GM10248 (cell line): Measurements from ENCODE around the gene ARHGEF10L.

ENCODE experiments used
- CTCF ChIA-PET: fragments of 300-600 bp; sonication (Branson Sonifier 250); formaldehyde crosslinking; extraction: SDS; loops from one replicate; lab custom pipeline; 2021; ENCODE audit warnings: antibody characterized with exemption; lab: Yijun Ruan, JAX
- POLR2A ChIA-PET: fragments of 350-650 bp; sonication (Branson Sonifier 250); formaldehyde crosslinking; extraction: SDS; loops from one replicate; lab custom pipeline; 2020; ENCODE audit warnings: antibody characterized with exemption; lab: Yijun Ruan, JAX
- DNase-seq: peaks from one replicate; pipeline ENCODE4 v3.0.0; 2012; ENCODE audit errors: extremely low spot score
- TF ChIP-seq, protein P1 (sequence below): IDR thresholded peaks from 2 replicates; pipeline ENCODE4 v1.5.1; 2012; ENCODE audit warnings: mild to moderate bottlenecking, low read depth; ENCODE audit errors: extremely low read depth, missing control alignments, control extremely low read depth

Gene ARHGEF10L

DNA sequence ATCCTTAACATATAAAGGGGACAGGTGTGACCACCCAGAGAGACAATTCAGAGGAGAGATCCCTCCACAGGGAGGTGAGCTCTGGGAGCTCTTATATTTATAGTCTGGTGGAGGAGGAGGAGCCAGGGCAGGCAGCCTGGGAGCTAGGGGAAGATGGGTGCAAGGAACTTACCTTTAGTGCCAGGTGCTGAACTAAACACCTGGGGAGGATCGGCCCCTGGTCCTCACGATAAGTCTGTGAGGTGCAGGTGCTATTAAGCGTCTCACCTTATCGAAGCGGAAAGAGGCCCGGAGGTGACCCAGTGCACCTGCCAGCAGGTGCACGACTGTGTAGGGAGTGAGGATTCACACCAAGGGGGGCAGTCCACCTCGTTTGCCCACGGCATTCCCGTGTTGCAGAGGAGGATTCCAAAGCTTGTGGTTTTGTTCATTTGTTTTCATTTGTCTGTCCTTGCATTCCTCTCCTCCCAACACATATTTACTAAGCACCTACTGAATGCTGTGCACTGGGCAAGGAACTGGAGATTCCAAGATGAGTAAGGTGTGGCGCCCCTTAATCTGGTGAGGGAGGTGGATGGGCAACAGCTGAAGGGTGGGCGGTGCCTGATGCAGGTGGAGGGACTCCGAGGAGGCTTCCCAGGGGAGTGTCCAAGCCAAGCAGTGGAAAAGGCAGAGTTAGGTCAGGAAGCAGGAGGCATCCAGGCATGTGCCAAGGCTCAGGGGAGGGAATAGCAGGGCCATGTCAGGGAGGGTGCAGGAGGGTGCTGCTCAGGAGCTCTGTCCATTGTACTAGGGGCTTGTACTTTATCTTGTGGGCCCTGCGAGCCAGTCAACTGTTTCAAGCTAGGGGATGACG is 11.5 kb downstream of the ARHGEF10L start:
- CTCF ChIA-PET: interaction anchor here (1.6 kb wide), 2 partner anchors 11 to 15 kb away, joined by 3 to 4 read pairs; no protein-coding TSS in a partner anchor
- POLR2A ChIA-PET: no interaction called here
- TF ChIP-seq, protein P1, sequence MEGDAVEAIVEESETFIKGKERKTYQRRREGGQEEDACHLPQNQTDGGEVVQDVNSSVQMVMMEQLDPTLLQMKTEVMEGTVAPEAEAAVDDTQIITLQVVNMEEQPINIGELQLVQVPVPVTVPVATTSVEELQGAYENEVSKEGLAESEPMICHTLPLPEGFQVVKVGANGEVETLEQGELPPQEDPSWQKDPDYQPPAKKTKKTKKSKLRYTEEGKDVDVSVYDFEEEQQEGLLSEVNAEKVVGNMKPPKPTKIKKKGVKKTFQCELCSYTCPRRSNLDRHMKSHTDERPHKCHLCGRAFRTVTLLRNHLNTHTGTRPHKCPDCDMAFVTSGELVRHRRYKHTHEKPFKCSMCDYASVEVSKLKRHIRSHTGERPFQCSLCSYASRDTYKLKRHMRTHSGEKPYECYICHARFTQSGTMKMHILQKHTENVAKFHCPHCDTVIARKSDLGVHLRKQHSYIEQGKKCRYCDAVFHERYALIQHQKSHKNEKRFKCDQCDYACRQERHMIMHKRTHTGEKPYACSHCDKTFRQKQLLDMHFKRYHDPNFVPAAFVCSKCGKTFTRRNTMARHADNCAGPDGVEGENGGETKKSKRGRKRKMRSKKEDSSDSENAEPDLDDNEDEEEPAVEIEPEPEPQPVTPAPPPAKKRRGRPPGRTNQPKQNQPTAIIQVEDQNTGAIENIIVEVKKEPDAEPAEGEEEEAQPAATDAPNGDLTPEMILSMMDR: no peak
- no peak for DNase-seq

DNA sequence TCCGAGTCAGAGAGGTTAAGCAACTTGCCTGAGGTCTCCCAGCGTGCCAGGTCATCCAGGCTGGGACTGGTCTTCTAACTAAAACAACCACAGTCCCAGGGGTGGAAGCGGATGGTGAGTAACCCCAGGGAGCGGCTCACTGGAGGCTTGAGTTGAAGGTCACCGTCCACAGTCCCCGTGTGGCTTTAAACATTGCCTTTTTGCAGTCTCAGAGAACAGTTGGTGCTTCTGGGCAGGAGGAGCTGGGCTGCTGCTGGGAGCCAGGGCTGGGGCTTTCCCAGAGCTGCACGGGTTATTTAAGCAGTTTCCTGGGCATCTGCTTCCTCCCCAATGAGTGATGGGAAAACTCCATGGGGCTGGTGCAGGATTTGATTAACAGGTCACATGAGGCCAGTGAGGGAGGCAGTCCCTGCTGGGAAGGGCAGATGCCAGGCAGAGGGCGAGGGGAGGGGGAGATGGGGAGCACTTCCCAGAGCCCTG is 12.3 kb downstream of the ARHGEF10L start:
- DNase-seq: no peak
- POLR2A ChIA-PET: no interaction called here

DNA sequence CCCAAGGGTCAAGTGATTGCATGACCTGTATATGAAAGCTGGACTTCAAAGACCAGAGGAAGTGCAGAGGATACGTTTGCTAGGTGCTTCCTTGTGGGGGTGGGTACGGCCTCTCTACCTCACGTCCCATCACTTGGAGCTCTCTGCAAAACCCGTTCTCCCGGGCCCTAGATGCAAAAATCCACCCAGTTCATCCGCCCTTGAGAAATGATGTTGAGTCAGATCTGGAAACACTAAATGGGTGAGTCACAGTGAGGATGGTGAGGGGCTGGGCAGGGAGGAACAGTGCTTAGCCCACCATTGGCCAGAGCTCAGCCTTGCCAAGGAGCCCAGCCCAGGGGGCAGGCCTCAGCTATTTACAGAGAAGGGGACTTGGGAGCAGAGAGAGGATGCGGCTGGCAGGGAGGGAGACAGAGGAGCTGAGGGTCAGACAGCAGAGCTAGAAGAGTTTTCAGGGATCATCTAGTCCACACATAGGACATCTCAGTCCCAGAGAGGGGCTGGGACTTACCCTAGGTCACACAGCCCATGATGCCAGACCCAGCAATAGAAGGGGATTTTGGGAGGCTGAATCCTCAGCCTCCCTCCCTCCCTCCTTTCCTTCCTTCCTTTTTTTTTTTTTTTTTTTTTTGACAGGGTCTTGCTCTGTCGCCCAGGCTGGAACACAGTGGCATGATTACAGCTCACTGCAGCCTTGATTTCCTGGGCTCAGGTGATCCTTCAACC is 14.6 kb downstream of the ARHGEF10L start:
- POLR2A ChIA-PET: no interaction called here

More for the DNA sequence above, 12.3 kb downstream of the ARHGEF10L start:
- TF ChIP-seq, protein P1: no peak
- CTCF ChIA-PET: interaction anchor here (1.0 kb wide), 1 partner anchor 10 kb away, joined by 3 read pairs; no protein-coding TSS in a partner anchor

DNA sequence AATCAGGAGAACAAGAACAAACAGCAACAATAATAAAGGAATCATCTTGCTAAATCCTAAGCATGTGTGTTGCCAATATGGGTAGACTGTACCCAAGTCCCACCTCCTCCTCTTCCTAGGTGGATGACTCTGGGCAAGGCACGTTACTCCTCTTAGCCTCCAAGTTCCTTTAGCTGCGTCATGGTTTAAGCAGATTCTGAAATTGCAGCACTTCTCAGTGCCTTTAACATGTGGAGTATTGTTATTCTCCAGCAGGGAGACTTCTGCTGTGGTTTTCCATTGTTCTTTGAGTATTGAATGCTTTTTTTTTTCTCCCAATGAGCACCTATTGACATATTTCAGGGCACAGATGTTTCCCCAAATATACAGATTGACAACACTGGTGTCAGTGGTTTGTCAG is 15.5 kb downstream of the ARHGEF10L start:
- ChIA-PET CTCF (interaction anchor here (1.2 kb wide), 1 partner anchor 53 kb away, joined by 3 read pairs; no protein-coding TSS in a partner anchor), POLR2A (no interaction called here)
- TF ChIP-seq, protein P1: no peak
- DNase-seq: no peak

More for the DNA sequence above, 14.6 kb downstream of the ARHGEF10L start:
- DNase-seq: no peak
- CTCF ChIA-PET: interaction anchor here (2.1 kb wide), 1 partner anchor 53 kb away, joined by 7 read pairs; no protein-coding TSS in a partner anchor
- TF ChIP-seq, protein P1: no peak

DNA sequence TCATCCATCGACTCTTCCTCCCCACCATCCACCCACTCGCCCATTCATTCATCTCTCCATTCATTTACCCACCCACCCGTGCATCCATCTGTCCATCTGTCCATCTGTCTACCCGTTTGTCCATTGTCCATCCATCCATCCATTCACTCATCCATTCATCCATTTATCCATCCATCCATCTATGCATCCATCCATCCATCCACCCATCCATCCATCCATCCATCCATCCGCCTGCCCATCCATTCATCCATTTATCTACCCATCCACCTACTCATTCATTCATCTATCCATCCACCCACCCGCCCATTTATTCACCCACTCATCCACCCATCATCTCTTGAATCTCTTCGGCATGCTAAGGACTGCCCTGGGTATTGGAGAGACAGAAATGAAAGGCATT is 18.5 kb downstream of the ARHGEF10L start:
- no peak for DNase-seq
- ChIA-PET POLR2A (no interaction called here), CTCF (interaction anchor here (1.0 to 1.3 kb wide), 2 partner anchors 50 to 63 kb away, joined by 3 read pairs; no protein-coding TSS in a partner anchor)
- TF ChIP-seq, protein P1: no peak

DNA sequence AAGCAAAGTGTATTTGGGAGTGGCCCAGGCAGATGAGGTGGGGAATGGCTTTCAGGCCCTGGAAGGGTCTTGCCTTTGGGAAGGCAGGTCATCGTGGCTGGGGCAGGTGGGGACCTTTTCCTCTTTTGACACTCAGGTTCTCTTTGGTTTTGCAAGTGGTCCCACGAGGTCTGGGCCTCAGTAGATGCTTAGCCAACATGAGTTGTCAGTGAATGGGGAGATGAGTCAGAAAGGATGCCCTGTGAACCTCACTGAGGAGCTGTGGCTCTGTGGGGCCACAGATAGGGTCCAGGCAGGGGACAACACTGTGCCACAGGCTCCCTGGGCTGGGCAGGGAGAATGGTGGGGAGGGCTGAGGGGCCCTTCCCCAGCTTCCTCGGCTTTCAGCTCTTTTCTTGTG is 19.0 kb downstream of the ARHGEF10L start:
- ChIA-PET CTCF (interaction anchor here (1.3 to 1.4 kb wide), 2 partner anchors 48 to 50 kb away, joined by 3 read pairs; no protein-coding TSS in a partner anchor), POLR2A (no interaction called here)
- TF ChIP-seq, protein P1: no peak
- no peak for DNase-seq
